Stomach (tissue), 4 donors: ENCODE results near the gene RETSAT.

ENCODE experiments used
- CTCF ChIP-seq, 7 experiments: fragments of 450-650 bp in 4 of 7; fragments of 200-600 bp in 3 of 7; sonication (generic) in 3 of 7; IDR thresholded peaks; one replicate each; pipeline ENCODE4 v1.5.1; 2016 to 2019; ENCODE audit warnings: antibody characterized with exemption in 7 of 7, control low read depth in 2 of 7, mild to moderate bottlenecking in 1 of 7
- POLR2A ChIP-seq, 4 donors: fragments of 450-650 bp; IDR thresholded peaks; one replicate each; pipeline ENCODE4 v1.6.1; 2016; ENCODE audit warnings: antibody characterized with exemption in 4 of 4, control low read depth in 2 of 4, mild to moderate bottlenecking in 1 of 4, moderate library complexity in 1 of 4
- POLR2AphosphoS5 ChIP-seq, 3 donors: sonication (generic); formaldehyde crosslinking; IDR thresholded peaks; one replicate each; pipeline ENCODE4 v1.6.1; 2016; ENCODE audit warnings: antibody characterized with exemption in 3 of 3

GRCh38 chr2:85355073-85355410 lies 714 bp upstream of the RETSAT start:
- no peak for TF ChIP-seq CTCF (IDR thresholded peaks at IDR 0.05)
- no peak for TF ChIP-seq POLR2A (IDR thresholded peaks at IDR 0.05)
- no peak for TF ChIP-seq POLR2AphosphoS5 (IDR thresholded peaks at IDR 0.05)
